KOPT-K1 (cell line): Measurements from ENCODE around the gene FABP2.
"Not testable (repeated sequence)": the region's sequence is repeated elsewhere in the genome, so short reads cannot be mapped to it uniquely, and the experiment has no call there.

ENCODE experiments used
- H3K27ac ChIP-seq: fragments of 200-600 bp; sonication (generic); 2 replicates; pipeline ENCODE4 v1.5.1; 2016; ENCODE audit warnings: antibody characterized with exemption, mild to moderate bottlenecking, low read depth, low read length; ENCODE audit not compliant: poor library complexity, severe bottlenecking
- H3K36me3 ChIP-seq: fragments of 200-600 bp; sonication (generic); 2 replicates; pipeline ENCODE4 v1.5.1; 2017; ENCODE audit warnings: antibody characterized with exemption, mild to moderate bottlenecking, low read length, moderate library complexity; ENCODE audit not compliant: insufficient read depth
- H3K9me3 ChIP-seq: fragments of 200-600 bp; sonication (generic); 2 replicates; pipeline ENCODE4 v1.5.1; 2017; ENCODE audit warnings: antibody characterized with exemption, low read length, mild to moderate bottlenecking; ENCODE audit not compliant: insufficient read depth, poor library complexity, severe bottlenecking

Gene FABP2

DNA sequence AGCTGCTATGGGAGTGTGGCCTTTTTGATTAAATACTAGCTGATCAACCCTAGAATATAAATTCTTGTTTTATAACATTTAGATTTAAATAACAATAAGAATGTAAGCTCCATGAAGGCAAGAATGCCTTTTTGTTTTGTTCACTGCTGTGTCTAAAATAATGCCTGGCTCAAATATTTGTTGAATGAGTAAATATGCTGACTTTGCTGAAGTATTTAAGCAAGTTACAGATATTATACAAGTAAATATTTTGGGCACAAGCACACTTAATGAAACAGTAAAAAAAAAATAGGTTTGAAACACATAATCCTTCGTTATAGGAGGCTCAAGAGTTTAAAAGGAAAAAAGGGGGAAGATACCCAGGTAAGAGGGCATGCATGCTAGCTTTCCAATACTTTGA is 24.1 kb downstream of the FABP2 start:
- Histone ChIP-seq H3K27ac (no peak overlapping the region), H3K9me3 (no peaks in the 10 kb centered on the region), H3K36me3 (peaks cover 30% of the 10 kb centered on the region)

DNA sequence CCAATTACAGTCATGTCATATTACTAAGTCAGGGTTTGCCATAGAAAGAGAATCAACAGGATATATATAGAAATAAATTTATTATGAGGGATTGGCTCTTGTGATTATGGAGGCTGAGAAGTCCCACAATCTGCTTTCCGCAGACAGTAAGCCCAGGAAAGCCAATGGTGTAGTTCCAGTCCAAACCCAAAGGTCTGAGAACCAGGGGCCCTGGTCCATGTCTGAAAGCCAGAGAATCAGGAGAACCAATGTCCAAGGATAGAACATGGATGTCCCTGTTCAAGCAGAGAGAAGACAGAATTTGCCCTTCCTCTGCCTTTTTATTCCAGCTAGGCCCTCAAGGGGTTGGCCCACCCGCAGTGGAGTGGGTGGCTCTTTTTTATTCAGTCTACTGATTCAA is 25.6 kb downstream of the FABP2 start:
- Histone ChIP-seq H3K9me3 (no peaks in the 10 kb centered on the region), H3K27ac (no peak overlapping the region), H3K36me3 (peaks cover 30% of the 10 kb centered on the region)

DNA sequence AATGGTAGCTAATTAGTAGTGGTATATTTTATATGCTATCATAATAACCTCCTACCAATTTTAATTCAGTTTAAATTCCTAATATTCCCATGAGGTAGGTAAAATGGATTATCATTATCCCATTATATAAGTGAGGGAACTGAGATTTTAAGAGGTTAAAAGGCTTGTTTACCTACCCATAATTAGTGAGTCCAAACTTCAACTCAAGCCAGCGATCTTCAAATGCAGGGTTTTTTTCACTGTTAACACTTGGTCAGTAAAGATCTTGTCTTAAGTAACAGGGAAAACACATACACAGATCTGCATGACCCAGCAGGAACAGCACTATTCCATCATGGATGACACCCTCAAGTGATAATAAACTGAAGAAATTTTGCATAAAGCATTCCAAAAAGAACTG is 31.3 kb downstream of the FABP2 start:
- Histone ChIP-seq H3K36me3 (no peaks in the 10 kb centered on the region), H3K27ac (no peak overlapping the region), H3K9me3 (no peaks in the 10 kb centered on the region)

DNA sequence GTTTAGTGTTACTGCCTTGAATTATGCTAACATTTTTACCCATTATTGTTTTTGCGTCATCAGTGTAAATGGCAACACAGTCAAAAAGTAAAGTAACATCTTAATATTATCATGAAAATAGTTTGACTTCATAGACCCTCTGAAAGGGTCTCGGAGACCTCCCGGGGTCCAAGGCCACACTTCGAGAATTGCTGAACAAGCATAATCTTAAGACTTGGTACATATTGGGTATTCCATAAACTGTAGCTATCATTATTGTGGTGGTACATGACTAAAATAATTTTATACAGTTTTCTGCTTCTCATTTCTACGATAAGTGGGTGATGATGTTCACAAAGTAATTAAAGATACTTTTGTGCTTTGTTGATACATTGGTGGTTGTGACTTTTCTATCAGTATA is 32.6 kb downstream of the FABP2 start:
- Histone ChIP-seq H3K9me3 (no peaks in the 10 kb centered on the region), H3K36me3 (no peaks in the 10 kb centered on the region), H3K27ac (no peak overlapping the region)

DNA sequence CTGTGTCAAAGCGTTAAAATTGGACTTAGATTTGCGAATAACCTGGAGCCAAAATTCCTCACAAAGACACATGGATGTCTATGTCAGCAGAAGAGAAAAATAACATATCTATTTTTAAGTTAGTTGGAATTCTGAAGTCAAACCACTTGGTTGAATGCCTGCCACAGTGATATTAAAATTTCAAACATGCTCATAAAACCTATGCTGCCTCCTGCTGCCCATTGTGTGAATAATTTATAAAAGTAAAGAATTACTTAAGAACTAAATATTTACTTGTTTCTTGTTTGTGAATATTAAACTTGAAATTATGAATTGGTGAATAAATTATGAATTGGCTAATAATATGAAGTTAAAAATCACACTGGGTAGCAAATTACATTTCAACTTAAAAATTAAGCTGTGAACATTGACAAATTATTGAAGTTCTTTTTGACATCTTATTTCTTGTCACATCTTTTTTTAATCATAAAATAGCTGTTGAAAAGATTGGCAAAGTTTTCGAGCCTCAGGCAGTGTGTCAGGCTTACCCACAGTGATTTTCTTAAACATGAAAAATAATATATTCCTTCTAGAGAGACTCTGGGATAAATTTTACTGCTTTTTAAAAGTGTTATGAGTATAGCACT is 35.4 kb downstream of the FABP2 start:
- no peak overlapping the region for H3K27ac ChIP-seq
- no peaks in the 10 kb centered on the region for H3K9me3 ChIP-seq
- no peaks in the 10 kb centered on the region for H3K36me3 ChIP-seq

DNA sequence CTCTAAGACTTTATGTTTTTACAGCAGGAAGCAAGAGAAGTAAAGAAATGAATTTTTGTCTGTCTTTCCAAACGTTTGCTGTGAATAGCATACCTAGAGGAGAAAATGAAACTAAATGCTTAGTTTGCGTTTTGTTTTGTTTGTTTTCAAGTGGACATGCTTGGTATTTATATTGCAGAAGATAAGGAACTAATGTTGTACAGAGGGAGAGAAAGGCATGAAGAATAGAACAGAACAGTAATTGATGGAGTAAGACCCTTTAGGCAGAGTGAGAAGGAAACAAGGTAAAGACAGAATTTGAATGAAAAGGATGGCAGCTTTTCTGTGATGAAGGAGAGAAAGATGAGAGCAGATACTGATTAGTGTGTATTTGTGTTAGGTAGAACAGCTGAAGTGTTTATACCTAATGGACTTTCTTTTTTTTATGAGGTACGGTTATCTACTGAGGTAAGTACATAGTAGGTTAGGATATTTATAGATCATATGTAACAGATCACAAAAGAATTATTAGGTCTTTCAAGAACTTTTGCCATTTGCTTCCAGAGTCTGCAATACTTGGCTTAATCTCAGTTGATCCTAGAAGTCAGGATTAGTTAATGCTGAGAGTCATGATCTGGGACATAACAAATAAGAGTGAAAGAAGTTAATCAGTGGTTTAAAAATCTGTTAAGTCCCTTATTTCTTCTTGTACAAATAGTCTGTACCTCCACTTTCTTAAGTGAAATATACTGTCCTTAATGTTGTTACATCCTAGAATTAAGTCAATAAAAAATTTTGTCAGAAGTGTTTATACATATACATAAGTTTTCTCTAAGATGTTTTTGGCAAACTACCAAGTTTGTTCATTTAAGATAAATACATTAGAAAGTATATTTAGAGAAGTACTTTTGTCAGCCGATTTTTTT is 36.8 kb downstream of the FABP2 start:
- no peak overlapping the region for H3K27ac ChIP-seq
- no peaks in the 10 kb centered on the region for H3K9me3 ChIP-seq
- no peaks in the 10 kb centered on the region for H3K36me3 ChIP-seq

DNA sequence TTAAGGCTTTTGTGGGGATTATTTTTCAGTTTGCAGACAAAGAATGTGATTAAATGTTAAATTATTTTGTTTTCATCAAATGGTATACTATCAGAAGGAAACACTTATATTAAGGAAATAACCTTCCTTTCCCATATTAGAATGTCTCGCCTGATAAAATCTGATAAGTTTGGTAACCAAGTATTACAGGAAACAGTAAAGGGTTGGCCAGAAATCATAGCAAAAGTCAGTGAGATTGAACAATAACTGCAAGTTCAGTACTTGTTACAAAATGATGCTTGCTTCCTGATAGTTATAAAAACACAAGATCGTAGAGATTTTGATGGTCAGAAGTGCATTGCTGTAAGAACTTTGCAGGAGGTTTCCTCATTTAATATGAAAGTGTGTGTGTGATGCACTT is 40.5 kb downstream of the FABP2 start:
- Histone ChIP-seq H3K36me3 (no peaks in the 10 kb centered on the region), H3K27ac (no peak overlapping the region), H3K9me3 (no peaks in the 10 kb centered on the region)

DNA sequence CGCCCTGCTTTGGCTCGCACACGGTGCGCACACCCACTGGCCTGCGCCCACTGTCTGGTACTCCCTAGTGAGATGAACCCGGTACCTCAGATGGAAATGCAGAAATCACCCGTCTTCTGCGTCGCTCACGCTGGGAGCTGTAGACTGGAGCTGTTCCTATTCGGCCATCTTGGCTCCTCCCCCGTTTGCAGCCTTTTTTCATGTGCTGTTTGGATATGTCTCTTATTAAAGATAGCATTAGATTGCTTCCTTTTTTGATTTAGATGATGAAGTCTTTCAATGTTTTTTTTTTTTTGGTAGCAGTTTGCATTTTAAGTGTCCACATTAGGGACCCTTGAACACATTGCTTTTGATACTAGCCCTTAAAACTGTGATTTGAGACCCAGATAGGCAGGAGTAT is 42.0 kb downstream of the FABP2 start:
- H3K36me3 ChIP-seq, H3K9me3 ChIP-seq, H3K27ac ChIP-seq: not testable (repeated sequence)

DNA sequence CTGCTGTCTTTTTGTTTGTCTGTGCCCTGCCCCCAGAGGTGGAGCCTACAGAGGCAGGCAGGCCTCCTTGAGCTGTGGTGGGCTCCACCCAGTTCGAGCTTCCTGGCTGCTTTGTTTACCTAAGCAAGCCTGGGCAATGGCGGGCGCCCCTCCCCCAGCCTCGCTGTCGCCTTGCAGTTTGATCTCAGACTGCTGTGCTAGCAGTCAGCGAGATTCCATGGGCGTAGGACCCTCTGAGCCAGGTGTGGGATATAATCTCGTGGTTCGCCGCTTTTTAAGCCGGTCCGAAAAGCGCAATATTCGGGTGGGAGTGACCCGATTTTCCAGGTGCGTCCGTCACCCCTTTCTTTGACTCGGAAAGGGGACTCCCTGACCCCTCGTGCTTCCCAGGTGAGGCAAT is 42.4 kb downstream of the FABP2 start:
- H3K36me3 ChIP-seq, H3K9me3 ChIP-seq, H3K27ac ChIP-seq: not testable (repeated sequence)

DNA sequence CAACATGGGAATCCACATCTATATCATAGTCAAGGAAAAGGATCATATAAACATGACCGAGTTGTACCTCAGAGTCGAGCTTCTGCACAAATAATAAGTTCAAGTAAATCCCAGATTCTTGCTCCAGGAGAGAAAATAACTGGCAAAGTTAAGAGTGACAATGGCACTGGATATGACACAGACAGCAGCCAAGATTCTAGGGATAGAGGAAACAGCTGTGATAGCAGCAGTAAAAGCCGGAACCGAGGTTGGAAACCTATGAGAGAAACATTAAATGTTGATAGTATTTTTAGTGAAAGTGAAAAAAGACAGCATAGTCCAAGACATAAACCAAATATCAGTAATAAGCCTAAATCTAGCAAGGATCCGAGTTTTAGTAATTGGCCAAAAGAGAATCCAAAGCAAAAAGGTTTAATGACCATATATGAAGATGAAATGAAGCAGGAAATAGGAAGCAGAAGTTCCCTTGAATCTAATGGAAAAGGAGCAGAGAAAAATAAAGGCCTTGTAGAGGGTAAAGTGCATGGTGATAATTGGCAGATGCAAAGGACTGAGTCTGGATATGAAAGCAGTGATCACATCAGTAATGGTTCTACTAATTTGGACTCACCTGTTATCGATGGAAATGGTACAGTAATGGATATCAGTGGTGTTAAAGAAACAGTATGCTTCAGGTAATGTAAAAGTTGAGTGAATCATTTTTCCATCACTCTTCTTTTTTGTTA is 50.4 kb downstream of the FABP2 start:
- no peak overlapping the region for H3K27ac ChIP-seq
- H3K36me3 ChIP-seq, result no peaks in the 10 kb centered on the region
- no peaks in the 10 kb centered on the region for H3K9me3 ChIP-seq

DNA sequence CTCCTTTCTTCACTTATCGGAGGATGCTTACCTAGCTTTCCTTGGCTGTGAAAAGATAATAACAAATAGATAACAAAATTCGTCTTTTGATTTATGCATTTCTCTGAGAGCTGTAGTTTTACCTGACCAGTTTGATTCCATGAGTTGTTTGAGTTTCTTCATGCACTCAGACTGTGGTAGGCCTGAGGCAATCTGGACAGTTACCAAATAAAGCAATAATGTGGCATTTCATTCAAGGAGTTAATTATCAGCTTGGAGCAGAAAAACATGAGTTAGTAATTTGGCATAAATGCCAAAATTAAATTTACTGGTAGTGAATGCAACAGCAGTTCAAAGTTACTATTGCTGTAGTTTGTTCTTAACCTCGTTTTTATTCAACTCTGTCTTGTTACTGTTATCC is 53.5 kb downstream of the FABP2 start:
- Histone ChIP-seq H3K9me3 (no peaks in the 10 kb centered on the region), H3K36me3 (no peaks in the 10 kb centered on the region)

More for the DNA sequence above, 53.5 kb downstream of the FABP2 start:
- no peak overlapping the region for H3K27ac ChIP-seq
